Activated B cell treated with CpG ODN at 0.5 μM for 24 hours (primary cell): ENCODE data around the gene STX5. TPM values are rescaled to one million over a fixed set of nuclear protein-coding genes. Genes with fewer than 3 reads are reported as not detected.

ENCODE experiments used
- ATAC-seq: fragments of 200-7000 bp; cut with Tn5 transposase; one replicate; pipeline ENCODE4 v1.10.0; 2021; ENCODE audit warnings: low read depth, mild to moderate bottlenecking, moderate library complexity
- CTCF ChIA-PET: fragments of 350-600 bp; sonication (Branson Sonifier 250); formaldehyde crosslinking; loops from one replicate; lab custom pipeline; 2021; ENCODE audit warnings: antibody characterized with exemption; lab: Charles Lee
- POLR2A ChIA-PET: fragments of 350-600 bp; sonication (Branson Sonifier 250); formaldehyde crosslinking; loops from one replicate; lab custom pipeline; 2021; ENCODE audit warnings: antibody characterized with exemption; lab: Charles Lee
- DNase-seq: peaks from one replicate; pipeline ENCODE4 v3.0.0; 2022
- H3K27ac Mint-ChIP-seq: one replicate; pipeline ENCODE4 v1.8.0; 2020; ENCODE audit warnings: mixed read lengths
- H3K27me3 Mint-ChIP-seq: one replicate; pipeline ENCODE4 v1.8.0; 2021; ENCODE audit warnings: mixed read lengths
- H3K36me3 Mint-ChIP-seq: one replicate; pipeline ENCODE4 v1.8.0; 2021; ENCODE audit warnings: low read depth, mixed read lengths
- H3K4me1 Mint-ChIP-seq: one replicate; pipeline ENCODE4 v1.8.0; 2021; ENCODE audit warnings: mixed read lengths
- H3K4me3 Mint-ChIP-seq: one replicate; pipeline ENCODE4 v1.8.0; 2020; ENCODE audit warnings: mild to moderate bottlenecking, mixed read lengths
- H3K9me3 Mint-ChIP-seq: one replicate; pipeline ENCODE4 v1.8.0; 2020; ENCODE audit warnings: mixed read lengths
- intact Hi-C: fragments of 100-400 bp; cut with micrococcal nuclease; formaldehyde crosslinking; loops from one replicate; pipeline ENCODE4 v1.15.1; 2024
- total RNA-seq: library from RNA; stranded (reverse); gene quantifications from 2 replicates; pipeline ENCODE4 v1.2.3, GENCODE V29; 2022
- TF ChIP-seq, protein P1 (sequence below): fragments of 200-600 bp; IDR thresholded peaks from one replicate; pipeline ENCODE4 v1.8.0; 2022; ENCODE audit warnings: antibody characterized with exemption, mild to moderate bottlenecking

The STX5 gene
- total RNA-seq, 1 donor from 2014 or later: 71.5 TPM

DNA sequence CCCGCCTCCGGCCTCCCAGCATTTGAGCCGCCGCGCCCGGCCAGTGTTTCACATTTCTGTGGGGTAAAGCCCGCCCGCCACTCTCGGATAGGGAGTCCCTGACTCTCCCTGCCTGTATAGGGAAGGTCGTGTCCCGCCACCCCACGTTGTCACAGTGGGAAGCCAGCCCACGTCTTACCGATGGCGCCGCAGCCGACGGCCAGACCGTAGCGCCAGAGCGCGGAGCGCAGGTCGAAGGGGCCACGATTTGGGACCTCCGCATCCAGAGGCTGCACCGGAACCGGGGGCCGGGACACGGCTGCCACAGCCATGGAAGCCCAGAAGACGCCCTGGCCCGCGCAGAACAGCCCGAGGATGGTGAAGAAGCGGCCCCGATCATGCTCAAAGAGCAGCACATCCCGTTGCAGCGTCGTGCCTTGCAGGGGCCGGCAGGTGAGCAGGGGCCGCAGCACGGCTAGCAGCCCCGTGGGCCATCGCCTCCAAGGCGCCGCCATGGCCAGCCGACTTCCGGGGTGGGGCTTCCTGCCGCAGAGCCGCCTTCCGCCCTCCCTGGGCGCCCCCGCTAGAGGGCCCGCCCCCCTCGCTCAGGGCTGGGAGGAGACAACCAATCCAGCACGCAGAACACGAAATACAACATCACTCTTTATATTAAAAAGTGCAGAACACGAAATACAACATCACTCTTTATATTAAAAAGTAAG lies 40.2 kb downstream of the STX5 start, which contains the start of gene TMEM223:
TSS of gene TMEM223 (minus strand) at position 506 of the 701 bp plus-strand sequence. CDS start at position 494, 12 bp downstream.
- POLR2A ChIA-PET: interaction anchor here (0.9 to 8.8 kb wide), 13 partner anchors 9 to 200 kb away, joined by 3 to 308 read pairs (median 8); partner anchors contain the start of genes HNRNPUL2, NXF1, SLC3A2 and STX5
- peaks cover 40% of the 10 kb centered on the region for H3K4me1 Mint-ChIP-seq
- DNase-seq (peak; percentile 84), ATAC-seq (peak; percentile 81)
- H3K9me3 Mint-ChIP-seq: no peaks in the 10 kb centered on the region
- intact Hi-C loops: loop anchor here (1.0 kb wide), 1 partner anchor 14 kb away; the partner anchor contains the start of gene NXF1
- CTCF ChIA-PET: interaction anchor here (0.7 kb wide), 1 partner anchor 9 kb away, joined by 3 read pairs; no protein-coding TSS in a partner anchor
- H3K36me3 Mint-ChIP-seq: peaks cover 68% of the 10 kb centered on the region
- H3K27me3 Mint-ChIP-seq: no peaks in the 10 kb centered on the region
- H3K27ac Mint-ChIP-seq: peak within 1 kb of the TSS; percentile 89
- TF ChIP-seq, protein P1, sequence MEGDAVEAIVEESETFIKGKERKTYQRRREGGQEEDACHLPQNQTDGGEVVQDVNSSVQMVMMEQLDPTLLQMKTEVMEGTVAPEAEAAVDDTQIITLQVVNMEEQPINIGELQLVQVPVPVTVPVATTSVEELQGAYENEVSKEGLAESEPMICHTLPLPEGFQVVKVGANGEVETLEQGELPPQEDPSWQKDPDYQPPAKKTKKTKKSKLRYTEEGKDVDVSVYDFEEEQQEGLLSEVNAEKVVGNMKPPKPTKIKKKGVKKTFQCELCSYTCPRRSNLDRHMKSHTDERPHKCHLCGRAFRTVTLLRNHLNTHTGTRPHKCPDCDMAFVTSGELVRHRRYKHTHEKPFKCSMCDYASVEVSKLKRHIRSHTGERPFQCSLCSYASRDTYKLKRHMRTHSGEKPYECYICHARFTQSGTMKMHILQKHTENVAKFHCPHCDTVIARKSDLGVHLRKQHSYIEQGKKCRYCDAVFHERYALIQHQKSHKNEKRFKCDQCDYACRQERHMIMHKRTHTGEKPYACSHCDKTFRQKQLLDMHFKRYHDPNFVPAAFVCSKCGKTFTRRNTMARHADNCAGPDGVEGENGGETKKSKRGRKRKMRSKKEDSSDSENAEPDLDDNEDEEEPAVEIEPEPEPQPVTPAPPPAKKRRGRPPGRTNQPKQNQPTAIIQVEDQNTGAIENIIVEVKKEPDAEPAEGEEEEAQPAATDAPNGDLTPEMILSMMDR: no peak
- peak within 1 kb of the TSS; percentile 88 for H3K4me3 Mint-ChIP-seq

DNA sequence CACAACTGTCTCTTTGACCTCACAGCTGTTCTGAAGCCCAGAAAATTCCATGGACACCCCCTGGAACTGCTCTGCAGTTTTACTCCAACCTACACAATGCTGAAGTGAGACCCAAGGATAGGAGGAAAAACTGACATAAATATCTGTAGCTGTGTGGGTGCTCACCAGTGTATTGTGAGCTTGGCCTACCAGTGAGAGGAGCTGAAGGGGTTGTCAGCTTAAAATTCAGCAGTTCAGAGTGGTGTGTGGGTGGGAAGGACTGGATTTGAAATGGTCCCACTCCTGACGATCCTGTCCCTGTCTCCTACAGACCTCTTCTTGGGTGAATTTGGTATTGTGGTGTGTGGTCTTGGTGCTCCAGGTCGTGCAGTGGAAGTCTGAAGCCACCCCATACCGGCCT lies 42.3 kb downstream of the STX5 start:
- TF ChIP-seq, protein P1: no peak
- ChIA-PET CTCF (no interaction called here), POLR2A (interaction anchor here (0.5 to 8.8 kb wide), 15 partner anchors 12 to 1989 kb away, joined by 3 to 308 read pairs (median 5); partner anchors contain the start of genes C11orf98, CSKMT, NXF1 and POLR2G)
- Mint-ChIP-seq H3K4me3 (peak overlapping the region; percentile 92), H3K27me3 (no peaks in the 10 kb centered on the region), H3K36me3 (peaks cover 51% of the 10 kb centered on the region), H3K9me3 (no peaks in the 10 kb centered on the region), H3K27ac (peak overlapping the region; percentile 56), H3K4me1 (peaks cover 48% of the 10 kb centered on the region)
- DNase-seq: no peak
- intact Hi-C loops: no loop called here
- ATAC-seq: no peak

DNA sequence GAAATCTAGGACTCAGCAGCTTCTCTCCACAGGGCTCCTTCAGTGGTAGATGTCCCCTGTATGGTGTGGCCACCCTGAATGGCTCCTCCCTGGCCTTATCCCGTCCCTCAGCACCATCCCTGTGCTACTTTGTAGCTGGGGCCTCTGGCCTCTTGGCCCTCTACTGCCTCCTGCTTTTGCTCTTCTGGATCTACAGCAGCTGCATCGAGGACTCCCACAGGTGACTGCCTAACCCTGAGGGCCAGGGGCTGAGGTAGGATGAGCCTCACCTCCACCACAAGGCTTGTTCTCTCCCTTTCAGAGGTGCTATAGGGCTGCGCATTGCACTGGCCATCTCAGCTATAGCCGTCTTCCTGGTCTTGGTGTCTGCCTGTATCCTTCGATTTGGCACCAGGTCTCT lies 42.9 kb downstream of the STX5 start:
- intact Hi-C loops: no loop called here
- TF ChIP-seq, protein P1: no peak
- DNase-seq (no peak), ATAC-seq (no peak)
- Mint-ChIP-seq H3K4me3 (peak overlapping the region; percentile 92), H3K27ac (peak overlapping the region; percentile 43), H3K27me3 (no peaks in the 10 kb centered on the region), H3K4me1 (peaks cover 48% of the 10 kb centered on the region), H3K9me3 (no peaks in the 10 kb centered on the region), H3K36me3 (peaks cover 45% of the 10 kb centered on the region)
- ChIA-PET CTCF (no interaction called here), POLR2A (interaction anchor here (1.0 to 8.8 kb wide), 16 partner anchors 12 to 197 kb away, joined by 4 to 308 read pairs (median 6); partner anchors contain the start of genes C11orf98, CSKMT, LBHD1 and NXF1)

DNA sequence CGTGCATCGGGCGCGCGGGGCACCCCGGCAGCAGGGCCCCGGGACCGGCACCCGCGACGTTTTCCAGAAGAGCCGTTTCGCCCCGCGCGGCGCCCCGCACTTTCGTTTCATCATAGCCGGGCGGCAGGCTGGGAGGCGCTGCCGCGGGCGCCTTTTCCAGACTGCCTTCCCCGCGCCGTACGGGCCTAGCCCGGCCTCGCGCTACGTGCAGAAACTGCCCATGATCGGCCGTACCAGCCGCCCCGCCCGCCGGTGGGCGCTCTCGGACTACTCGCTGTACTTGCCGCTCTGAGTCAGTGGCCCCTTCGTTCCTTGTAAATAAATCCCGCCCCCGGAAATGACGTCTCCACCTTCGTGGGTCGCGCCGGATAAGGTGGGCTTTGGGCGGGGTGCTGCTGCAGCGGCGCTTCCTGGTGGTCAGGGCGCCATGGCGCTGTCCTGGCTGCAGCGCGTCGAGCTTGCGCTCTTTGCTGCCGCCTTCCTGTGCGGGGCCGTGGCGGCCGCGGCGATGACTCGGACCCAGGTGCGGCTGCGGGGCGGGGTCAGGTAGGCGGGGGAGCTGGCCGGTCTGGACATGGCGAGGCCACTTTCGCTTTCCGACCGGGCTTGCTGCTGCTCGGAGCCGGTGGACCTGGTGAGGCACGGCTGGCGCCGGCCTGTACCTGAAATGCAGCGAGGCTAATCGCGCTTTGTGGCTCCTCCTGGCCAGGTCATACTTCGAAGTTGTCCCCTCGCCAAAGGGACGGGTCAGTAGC lies 44.7 kb downstream of the STX5 start, which contains the start of gene TMEM179B:
TSS of gene TMEM179B (plus strand) at position 398 of the 755 bp plus-strand sequence. CDS start at position 428, 30 bp downstream.
- CTCF ChIA-PET: interaction anchor here (0.6 to 4.8 kb wide), 24 partner anchors 8 to 746 kb away, joined by 3 to 66 read pairs (median 7); partner anchors contain the start of genes GANAB, HNRNPUL2, NXF1 and POLR2G
- DNase-seq (peak; percentile 87), ATAC-seq (peak; percentile 71)
- Mint-ChIP-seq H3K36me3 (peaks cover 49% of the 10 kb centered on the region), H3K27me3 (no peaks in the 10 kb centered on the region), H3K4me3 (peak within 1 kb of the TSS; percentile 92), H3K4me1 (peaks cover 42% of the 10 kb centered on the region), H3K27ac (peak within 1 kb of the TSS; percentile 89), H3K9me3 (no peaks in the 10 kb centered on the region)
- intact Hi-C loops: loop anchor here (1.0 to 2.0 kb wide), 10 partner anchors 16 to 122 kb away; partner anchors contain the start of genes C11orf98, CSKMT, HNRNPUL2 and NXF1
- POLR2A ChIA-PET: interaction anchor here (0.5 to 8.8 kb wide), 44 partner anchors 9 to 1436 kb away, joined by 3 to 308 read pairs (median 6); partner anchors contain the start of genes BSCL2, C11orf98, CSKMT and EEF1G
- TF ChIP-seq, protein P1: peak; percentile 66
